ENCODE measurements around the gene ALOX15B. TPM values are rescaled to one million over a fixed set of nuclear protein-coding genes. Genes with fewer than 3 reads are reported as not detected.

The ALOX15B gene
- total and polyA plus RNA-seq, 4 donors: 0.16 to 1.0 (median 0.56) TPM

DNA sequence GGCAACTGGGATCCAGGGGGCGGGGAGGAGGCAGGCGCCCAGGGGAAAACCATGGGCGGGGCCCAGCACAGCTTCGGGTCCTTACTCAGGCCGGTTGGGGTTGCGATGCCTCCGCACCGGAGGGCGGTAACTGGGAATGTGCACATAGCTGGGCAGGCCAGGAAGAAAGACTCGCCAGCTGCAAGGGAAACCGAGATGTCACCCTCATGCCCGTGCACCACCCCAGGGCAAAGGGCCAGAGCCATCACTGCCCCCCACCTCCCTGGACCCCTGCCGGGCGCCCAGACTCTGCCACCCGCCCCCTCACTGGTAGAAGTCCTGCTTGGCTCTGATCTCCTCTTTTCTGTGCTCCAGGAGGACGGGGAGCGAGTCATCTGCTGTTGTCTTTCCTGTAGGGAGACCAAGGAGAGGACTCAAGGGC, 42.0 kb downstream of the ALOX15B start:
- Histone ChIP-seq H3K4me3 (ENCODE audit: low read depth in 1 of 3, low read length in 3 of 3) (no peak overlapping the region), H3K4me1 (ENCODE audit: control insufficient read depth in 4 of 4, insufficient read depth in 4 of 4, low read length in 3 of 4) (peaks cover 5 to 13% (median 10%) of the 10 kb centered on the region in 4 donors), H3K27ac (ENCODE audit: low read depth in 1 of 2, low read length in 2 of 2) (no peak overlapping the region), H3K36me3 (ENCODE audit: control insufficient read depth in 4 of 4, insufficient read depth in 3 of 4, low read depth in 1 of 4, low read length in 3 of 4) (no peaks in the 10 kb centered on the region), H3K9me3 (ENCODE audit: control insufficient read depth in 4 of 4, low read length in 3 of 4) (no peaks in the 10 kb centered on the region), H3K27me3 (ENCODE audit: control insufficient read depth in 4 of 4, insufficient read depth in 4 of 4, low read length in 3 of 4) (peaks cover 2 to 14% (median 4%) of the 10 kb centered on the region in 4 donors), H3K9ac (ENCODE audit: low read depth in 1 of 2, low read length in 2 of 2) (no peak overlapping the region)
- no peak for DNase-seq (ENCODE audit: low spot score)
- 30% methylated on average over 17 of the region's 17 CpGs for WGBS
- TF ChIP-seq SP1 (IDR thresholded peaks at IDR 0.05) (no peak), CTCF (IDR thresholded peaks at IDR 0.05; ENCODE audit: low read depth, low read length, missing input control) (no peak), JUND (IDR thresholded peaks at IDR 0.05) (no peak), FOXA1 (IDR thresholded peaks at IDR 0.05) (no peak), ATF3 (IDR thresholded peaks at IDR 0.05) (no peak), ZBTB33 (IDR thresholded peaks at IDR 0.05) (no peak), FOXA2 (IDR thresholded peaks at IDR 0.05) (no peak), TAF1 (conservative IDR thresholded peaks at IDR 0.05) (no peak), HNF4A (conservative IDR thresholded peaks at IDR 0.05) (no peak), NR2F2 (IDR thresholded peaks at IDR 0.05) (no peak), EGR1 (IDR thresholded peaks at IDR 0.05; ENCODE audit: low read depth in 2 of 2) (no peak), HNF4G (IDR thresholded peaks at IDR 0.05) (no peak), RAD21 (IDR thresholded peaks at IDR 0.05) (no peak), YY1 (IDR thresholded peaks at IDR 0.05) (no peak), RXRA (IDR thresholded peaks at IDR 0.05) (no peak), GABPA (IDR thresholded peaks at IDR 0.05 in 1 of 2, conservative IDR thresholded peaks at IDR 0.05 in 1 of 2) (no peak), MAX (IDR thresholded peaks at IDR 0.05) (no peak)
- TF ChIP-seq, protein P1, sequence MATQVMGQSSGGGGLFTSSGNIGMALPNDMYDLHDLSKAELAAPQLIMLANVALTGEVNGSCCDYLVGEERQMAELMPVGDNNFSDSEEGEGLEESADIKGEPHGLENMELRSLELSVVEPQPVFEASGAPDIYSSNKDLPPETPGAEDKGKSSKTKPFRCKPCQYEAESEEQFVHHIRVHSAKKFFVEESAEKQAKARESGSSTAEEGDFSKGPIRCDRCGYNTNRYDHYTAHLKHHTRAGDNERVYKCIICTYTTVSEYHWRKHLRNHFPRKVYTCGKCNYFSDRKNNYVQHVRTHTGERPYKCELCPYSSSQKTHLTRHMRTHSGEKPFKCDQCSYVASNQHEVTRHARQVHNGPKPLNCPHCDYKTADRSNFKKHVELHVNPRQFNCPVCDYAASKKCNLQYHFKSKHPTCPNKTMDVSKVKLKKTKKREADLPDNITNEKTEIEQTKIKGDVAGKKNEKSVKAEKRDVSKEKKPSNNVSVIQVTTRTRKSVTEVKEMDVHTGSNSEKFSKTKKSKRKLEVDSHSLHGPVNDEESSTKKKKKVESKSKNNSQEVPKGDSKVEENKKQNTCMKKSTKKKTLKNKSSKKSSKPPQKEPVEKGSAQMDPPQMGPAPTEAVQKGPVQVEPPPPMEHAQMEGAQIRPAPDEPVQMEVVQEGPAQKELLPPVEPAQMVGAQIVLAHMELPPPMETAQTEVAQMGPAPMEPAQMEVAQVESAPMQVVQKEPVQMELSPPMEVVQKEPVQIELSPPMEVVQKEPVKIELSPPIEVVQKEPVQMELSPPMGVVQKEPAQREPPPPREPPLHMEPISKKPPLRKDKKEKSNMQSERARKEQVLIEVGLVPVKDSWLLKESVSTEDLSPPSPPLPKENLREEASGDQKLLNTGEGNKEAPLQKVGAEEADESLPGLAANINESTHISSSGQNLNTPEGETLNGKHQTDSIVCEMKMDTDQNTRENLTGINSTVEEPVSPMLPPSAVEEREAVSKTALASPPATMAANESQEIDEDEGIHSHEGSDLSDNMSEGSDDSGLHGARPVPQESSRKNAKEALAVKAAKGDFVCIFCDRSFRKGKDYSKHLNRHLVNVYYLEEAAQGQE (IDR thresholded peaks at IDR 0.05): no peak

Data from liver (tissue), 9 donors.